Measurements from ENCODE around the gene GPATCH1. TPM values are rescaled to one million over a fixed set of nuclear protein-coding genes. Genes with fewer than 3 reads are reported as not detected.
"Not testable (repeated sequence)": the region's sequence is repeated elsewhere in the genome, so short reads cannot be mapped to it uniquely, and the experiment has no call there.

The GPATCH1 gene
- total and polyA plus RNA-seq, 2 experiments from 2014 or later, result 5.7 to 6.4 TPM

DNA sequence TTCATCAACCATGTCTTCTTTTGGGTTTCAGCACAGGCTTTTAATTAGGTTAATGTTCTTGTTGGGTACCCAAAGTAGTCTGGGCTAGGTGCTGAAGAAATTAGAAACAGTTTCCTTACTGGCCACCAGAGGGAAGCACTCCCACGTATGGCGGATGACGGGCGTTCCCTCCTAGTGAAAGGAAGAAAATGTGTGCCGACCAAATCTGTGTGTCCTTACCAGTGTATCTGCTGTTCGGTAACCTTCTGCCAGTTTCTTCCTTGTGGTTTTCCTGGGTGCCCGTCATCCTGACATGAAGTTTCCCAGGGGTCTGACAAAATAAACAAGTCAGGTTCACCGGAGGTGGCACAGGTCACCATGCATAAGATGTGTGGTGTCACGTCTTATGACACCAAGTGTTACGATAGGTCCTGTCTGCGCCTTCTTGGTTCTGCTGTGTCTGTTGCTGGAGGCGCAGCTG is 45.0 kb downstream of the GPATCH1 start:
- H3K4me1 ChIP-seq (ENCODE audit: low read depth), result no peaks in the 10 kb centered on the region
- DNase-seq (ENCODE audit: low read depth in 1 of 2, low spot score in 1 of 2), result peak; percentile 69 to 77

DNA sequence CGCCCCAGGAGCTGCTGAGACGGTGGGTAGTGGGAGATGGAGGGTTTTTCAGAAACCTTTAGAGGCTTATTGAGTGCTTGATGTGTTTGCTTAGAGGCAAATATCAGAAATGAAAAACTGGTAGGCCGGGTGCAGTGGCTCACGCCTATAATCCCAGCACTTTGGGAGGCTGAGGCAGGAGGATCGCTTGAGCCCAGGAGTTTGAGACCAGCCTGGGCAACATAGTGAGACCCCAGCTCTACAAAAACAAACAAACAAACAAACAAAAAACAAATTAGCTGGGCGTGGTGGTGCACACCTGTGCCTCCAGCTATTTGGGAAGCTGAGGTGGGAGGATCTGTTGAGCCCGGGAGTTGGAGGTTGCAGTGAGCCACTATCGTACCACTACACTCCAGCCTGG is 45.7 kb downstream of the GPATCH1 start:
- H3K36me3 ChIP-seq, result peaks cover 14% of the 10 kb centered on the region
- H3K9me3 ChIP-seq (ENCODE audit: low read depth); H3K27ac ChIP-seq; H3K27me3 ChIP-seq; H3K4me1 ChIP-seq (ENCODE audit: low read depth); DNase-seq (ENCODE audit: low read depth in 1 of 2, low spot score in 1 of 2); H3K4me3 ChIP-seq: not testable (repeated sequence)

More for the DNA sequence above, 45.0 kb downstream of the GPATCH1 start:
- Histone ChIP-seq H3K4me3 (no peak overlapping the region), H3K27me3 (no peaks in the 10 kb centered on the region), H3K36me3 (peaks cover 17% of the 10 kb centered on the region), H3K27ac (no peak overlapping the region), H3K9me3 (ENCODE audit: low read depth) (no peaks in the 10 kb centered on the region)
- peak; percentile 85 for TF ChIP-seq CTCF (IDR thresholded peaks at IDR 0.05; ENCODE audit: low read depth, low read length)

GRCh38 chr19:33129901-33130300 is 48.9 kb downstream of the GPATCH1 start:
- Histone ChIP-seq H3K27ac (no peak overlapping the region), H3K27me3 (no peaks in the 10 kb centered on the region)

DNA sequence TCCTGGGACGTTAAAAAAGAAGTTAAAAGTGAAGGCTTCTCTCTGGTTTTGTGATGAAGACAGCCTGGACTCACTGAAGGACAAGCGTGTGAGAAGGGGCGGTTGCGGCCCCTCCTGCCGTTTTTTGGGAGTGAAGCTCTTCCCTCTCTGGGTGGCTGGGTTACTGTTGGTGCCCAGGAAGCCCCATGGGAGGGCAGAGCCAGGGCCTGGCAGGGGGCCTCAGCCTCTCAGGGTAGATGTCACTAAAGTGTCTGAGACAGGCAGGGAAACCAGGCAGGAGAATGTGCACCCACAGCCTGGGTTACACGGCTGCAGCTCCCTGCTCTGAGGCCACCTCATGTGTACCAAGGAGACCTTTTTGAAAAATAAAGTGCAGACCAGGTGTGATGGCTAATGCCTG is 49.5 kb downstream of the GPATCH1 start:
- no peak for TF ChIP-seq CTCF (IDR thresholded peaks at IDR 0.05; ENCODE audit: low read depth, low read length)
- no peak overlapping the region for H3K4me3 ChIP-seq
- H3K4me1 ChIP-seq (ENCODE audit: low read depth), result no peaks in the 10 kb centered on the region

More at GRCh38 chr19:33129901-33130300, 48.9 kb downstream of the GPATCH1 start:
- H3K36me3 ChIP-seq, result peaks cover 14% of the 10 kb centered on the region
- no peaks in the 10 kb centered on the region for H3K9me3 ChIP-seq (ENCODE audit: low read depth)
- H3K4me1 ChIP-seq (ENCODE audit: low read depth), result no peaks in the 10 kb centered on the region
- no peak overlapping the region for H3K4me3 ChIP-seq
- TF ChIP-seq CTCF (IDR thresholded peaks at IDR 0.05; ENCODE audit: low read depth, low read length), result no peak
- no peak for DNase-seq (ENCODE audit: low read depth in 1 of 2, low spot score in 1 of 2)

DNA sequence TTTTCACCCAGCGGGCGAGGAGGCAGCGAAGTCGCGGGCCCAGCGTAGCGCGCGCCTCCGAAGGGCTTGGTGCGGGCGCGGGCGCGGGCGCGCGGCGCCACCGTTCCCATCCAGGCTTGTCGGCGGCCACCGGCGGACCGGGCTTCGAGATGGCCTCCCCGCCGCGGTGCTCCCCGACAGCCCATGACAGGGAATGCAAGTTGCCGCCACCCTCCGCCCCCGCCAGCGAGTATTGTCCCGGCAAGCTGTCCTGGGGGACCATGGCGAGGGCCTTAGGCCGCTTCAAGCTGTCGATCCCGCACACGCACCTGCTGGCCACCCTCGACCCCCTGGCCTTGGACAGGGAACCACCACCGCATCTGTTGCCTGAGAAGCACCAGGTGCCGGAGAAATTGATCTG is 51.0 kb downstream of the GPATCH1 start, which contains the start of gene WDR88:
WDR88 (plus strand) TSS at position 94 of the 400 bp plus-strand sequence; CDS start at position 150, 56 bp downstream.
- no peaks in the 10 kb centered on the region for H3K9me3 ChIP-seq (ENCODE audit: low read depth)
- no peaks in the 10 kb centered on the region for H3K4me1 ChIP-seq (ENCODE audit: low read depth)
- no peak within 1 kb of the TSS for H3K27ac ChIP-seq
- no peak within 1 kb of the TSS for H3K4me3 ChIP-seq
- DNase-seq (ENCODE audit: low read depth in 1 of 2, low spot score in 1 of 2), result no peak
- TF ChIP-seq CTCF (IDR thresholded peaks at IDR 0.05; ENCODE audit: low read depth, low read length), result no peak
- peaks cover 6% of the 10 kb centered on the region for H3K36me3 ChIP-seq
- H3K27me3 ChIP-seq, result no peaks in the 10 kb centered on the region

More for the DNA sequence above, 49.5 kb downstream of the GPATCH1 start:
- peaks cover 14% of the 10 kb centered on the region for H3K36me3 ChIP-seq
- no peaks in the 10 kb centered on the region for H3K27me3 ChIP-seq
- H3K9me3 ChIP-seq (ENCODE audit: low read depth), result no peaks in the 10 kb centered on the region
- DNase-seq (ENCODE audit: low read depth in 1 of 2, low spot score in 1 of 2), result no peak
- H3K27ac ChIP-seq, result no peak overlapping the region

DNA sequence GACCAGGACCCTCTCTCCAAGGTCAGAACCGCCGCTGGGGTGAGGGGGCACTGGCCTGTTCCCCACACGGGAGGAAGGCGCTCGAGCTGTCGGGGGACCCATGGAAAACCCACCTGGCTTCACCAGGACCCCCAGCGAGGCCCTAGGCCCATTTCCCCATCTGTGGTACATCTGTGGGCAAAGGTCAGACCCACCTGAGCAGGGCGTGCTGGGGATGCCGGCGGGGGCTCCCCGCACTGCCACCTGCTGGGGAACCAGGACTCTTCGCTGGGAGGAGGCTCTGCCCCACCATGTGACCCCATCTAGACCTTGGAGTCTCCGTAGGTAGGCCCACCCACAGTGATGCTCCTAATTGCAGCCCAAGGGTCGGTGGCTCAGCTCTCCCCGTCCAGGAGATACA is 51.4 kb downstream of the GPATCH1 start:
- no peaks in the 10 kb centered on the region for H3K9me3 ChIP-seq (ENCODE audit: low read depth)
- H3K4me3 ChIP-seq, result no peak overlapping the region
- H3K27me3 ChIP-seq, result no peaks in the 10 kb centered on the region
- no peak overlapping the region for H3K27ac ChIP-seq
- H3K36me3 ChIP-seq, result peaks cover 6% of the 10 kb centered on the region
- no peak for DNase-seq (ENCODE audit: low read depth in 1 of 2, low spot score in 1 of 2)
- no peaks in the 10 kb centered on the region for H3K4me1 ChIP-seq (ENCODE audit: low read depth)
- TF ChIP-seq CTCF (IDR thresholded peaks at IDR 0.05; ENCODE audit: low read depth, low read length), result peak; percentile 31

Data from cardiac muscle cell (in vitro differentiated cells and primary cell).